Occipital lobe (tissue), 2 donors: ENCODE data around the gene EPB41L4A. TPM values are rescaled to one million over a fixed set of nuclear protein-coding genes. Genes with fewer than 3 reads are reported as not detected.

ENCODE experiments used
- DNase-seq: peaks from one replicate; lab custom pipeline; 2025; lab: John Stamatoyannopoulos, UW
- total RNA-seq: library from RNA; depleted of rRNA; stranded (reverse); fragments of >200 nt; gene quantifications from one replicate; pipeline ENCODE4 v1.2.3, GENCODE V29; 2014

The EPB41L4A gene
- total RNA-seq, 1 donor from 2014 or later, result 78.8 TPM

DNA sequence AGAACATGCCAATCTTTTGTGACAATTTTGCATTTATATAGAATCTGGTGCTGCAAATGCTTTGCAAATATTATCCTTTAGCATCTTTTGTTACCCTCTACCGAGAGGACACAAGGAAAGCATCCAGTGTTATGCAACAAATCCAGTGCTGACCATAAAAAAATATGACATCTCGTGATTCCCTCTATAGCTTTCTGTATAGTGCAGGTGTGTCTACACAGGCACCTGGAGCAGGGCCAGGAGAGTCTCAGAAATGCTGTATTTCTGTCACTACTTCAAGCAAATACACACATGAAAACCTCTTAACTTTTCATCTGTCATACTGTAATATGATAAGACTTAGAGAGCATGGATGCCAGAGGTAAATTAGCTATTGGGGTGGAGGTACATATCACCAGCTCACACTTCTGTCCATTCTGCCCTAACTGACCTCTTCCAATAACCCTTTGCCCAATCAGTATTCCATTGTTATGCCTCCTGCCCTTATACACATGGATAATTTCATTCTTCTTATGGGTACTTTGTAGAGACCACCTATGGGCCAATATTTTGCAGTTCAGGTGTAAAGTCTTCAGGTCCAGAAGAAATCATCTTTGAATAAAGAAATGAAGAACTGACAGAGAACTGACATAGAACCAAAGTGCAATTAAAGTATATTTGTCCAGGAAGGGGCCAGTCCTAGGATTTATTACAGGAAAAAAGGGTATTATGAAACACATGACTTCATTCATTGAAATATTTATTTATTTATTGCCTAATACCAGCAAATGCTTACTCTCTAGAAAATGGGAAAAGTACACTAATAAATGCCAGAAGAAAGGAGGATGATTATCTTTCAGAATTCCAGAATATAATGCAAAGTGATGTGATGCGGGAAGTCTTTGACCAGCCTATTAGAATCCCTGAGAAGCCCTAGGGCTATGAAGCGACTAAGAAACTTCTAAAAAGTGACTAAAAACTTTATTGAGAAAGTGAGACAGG is 106.5 kb downstream of the EPB41L4A start:
- no peak for DNase-seq

GRCh38 chr5:112310746-112311145 is 108.3 kb downstream of the EPB41L4A start:
- DNase-seq, result no peak

- no peak for DNase-seq
These were observed 110.5 kb downstream of the EPB41L4A start for GRCh38 chr5:112308608-112309007.

DNA sequence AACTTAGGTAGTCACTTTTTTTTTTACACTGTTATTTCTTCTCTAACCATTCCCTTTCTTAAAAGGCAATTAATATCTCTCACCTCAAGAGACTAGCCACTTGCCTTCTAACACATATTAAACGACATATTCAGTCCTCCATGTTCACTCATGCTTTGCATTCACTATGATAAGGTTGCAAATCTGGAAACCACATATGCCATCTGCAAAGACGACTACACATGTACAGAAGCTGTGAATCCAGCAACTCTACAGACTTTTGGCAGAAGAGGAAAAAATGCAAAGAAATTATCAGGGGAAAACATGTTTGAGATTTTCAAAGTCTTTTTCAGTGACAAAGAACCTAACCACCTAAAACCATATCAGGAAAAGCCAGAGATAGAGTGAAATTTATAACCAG is 112.1 kb downstream of the EPB41L4A start:
- DNase-seq, result no peak

DNA sequence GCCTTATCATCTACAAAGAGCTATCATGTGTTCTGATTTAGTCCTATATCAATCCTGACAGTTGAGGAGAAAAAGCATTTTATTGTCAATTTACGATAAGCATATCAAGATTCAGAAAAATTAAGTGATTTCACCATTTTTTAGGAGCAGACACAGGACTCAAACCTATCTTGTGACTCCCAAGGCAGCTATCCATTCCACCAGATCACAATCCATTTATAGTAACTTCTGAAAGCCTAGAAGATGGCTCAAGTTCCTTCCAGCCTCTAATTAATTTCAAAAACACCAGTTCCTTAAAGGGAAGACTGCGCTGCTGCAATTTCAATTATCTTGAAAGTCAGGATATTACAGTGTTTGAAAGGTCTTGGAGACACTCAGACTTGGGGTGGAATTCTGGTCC is 114.3 kb downstream of the EPB41L4A start:
- no peak for DNase-seq

- no peak for DNase-seq
These were observed 115.4 kb downstream of the EPB41L4A start for GRCh38 chr5:112303685-112304084.

DNA sequence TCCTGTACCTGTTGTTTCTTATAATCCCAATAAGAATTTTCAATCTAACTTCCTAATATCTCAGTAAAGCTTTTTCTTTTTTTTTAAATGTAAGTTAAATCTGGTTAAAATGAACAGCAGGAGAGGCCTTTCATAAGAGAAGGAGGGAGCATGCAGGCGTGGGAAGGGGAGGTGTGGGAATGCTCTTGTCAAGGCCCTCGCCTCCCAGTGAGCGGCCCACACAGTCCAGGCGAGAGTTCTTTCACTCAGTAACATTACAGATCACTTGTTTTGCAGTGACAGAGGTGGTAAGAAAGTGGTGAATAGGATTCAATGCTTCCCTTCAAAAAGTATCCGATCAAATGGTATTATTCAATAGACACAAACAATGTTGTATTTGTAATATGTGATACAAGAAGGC is 125.0 kb downstream of the EPB41L4A start:
- no peak for DNase-seq

- no peak for DNase-seq
These were observed 125.5 kb downstream of the EPB41L4A start for GRCh38 chr5:112293587-112293986.

GRCh38 chr5:112290691-112291090 is 128.4 kb downstream of the EPB41L4A start:
- DNase-seq, result no peak

GRCh38 chr5:112289465-112289864 is 129.6 kb downstream of the EPB41L4A start:
- DNase-seq, result no peak

- DNase-seq, result no peak
These were observed 134.8 kb downstream of the EPB41L4A start for GRCh38 chr5:112283943-112284929.

GRCh38 chr5:112283034-112283582 is 136.0 kb downstream of the EPB41L4A start:
- DNase-seq, result no peak

- no peak for DNase-seq
These were observed 140.0 kb downstream of the EPB41L4A start for GRCh38 chr5:112279082-112279481.

- no peak for DNase-seq
These were observed 142.1 kb downstream of the EPB41L4A start for GRCh38 chr5:112276991-112277390.

- DNase-seq, result no peak
These were observed 143.4 kb downstream of the EPB41L4A start for GRCh38 chr5:112275671-112276070.

- DNase-seq, result no peak
These were observed 148.5 kb downstream of the EPB41L4A start for GRCh38 chr5:112270299-112271293.

- no peak for DNase-seq
These were observed 151.8 kb downstream of the EPB41L4A start for GRCh38 chr5:112267231-112267630.

- no peak for DNase-seq
These were observed 154.4 kb downstream of the EPB41L4A start for GRCh38 chr5:112264666-112265065.

DNA sequence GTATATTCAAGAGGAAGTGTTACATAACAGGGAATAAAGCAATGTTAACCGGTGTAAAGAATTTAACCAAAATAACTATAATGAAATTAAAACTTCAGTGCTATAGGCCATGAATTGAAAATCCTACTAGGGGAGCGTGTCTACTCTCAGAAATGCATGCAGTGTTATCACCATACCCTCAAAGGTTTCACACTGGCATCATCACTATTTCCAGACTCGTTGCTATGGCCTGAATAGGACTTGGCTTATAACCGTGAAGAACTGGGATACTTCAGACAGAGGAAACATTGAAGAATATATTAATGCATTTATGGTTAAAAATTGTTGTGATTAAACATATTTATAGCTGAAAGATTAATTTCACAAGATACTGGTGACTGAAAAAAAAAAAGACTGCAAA is 154.9 kb downstream of the EPB41L4A start:
- no peak for DNase-seq

GRCh38 chr5:112263469-112263868 is 155.6 kb downstream of the EPB41L4A start:
- DNase-seq, result no peak
